HG03521 (cell line): ENCODE measurements around the gene LMOD2.

Experiments
- ATAC-seq: cut with Tn5 transposase; IDR thresholded peaks from one replicate; pipeline ENCODE4 v1.9.1; 2021; ENCODE audit warnings: mild to moderate bottlenecking, moderate library complexity; ENCODE audit not compliant: unreplicated experiment

The LMOD2 gene

GRCh38 chr7:123637878-123638277 is 17.8 kb upstream of the LMOD2 start:
- ATAC-seq, result no peak

- no peak for ATAC-seq
Measured at GRCh38 chr7:123639631-123640030, 16.0 kb upstream of the LMOD2 start.

GRCh38 chr7:123640583-123640982 is 15.1 kb upstream of the LMOD2 start:
- no peak for ATAC-seq

- ATAC-seq, result no peak
Measured at GRCh38 chr7:123641901-123642300, 13.8 kb upstream of the LMOD2 start.

- no peak for ATAC-seq
Measured at GRCh38 chr7:123643495-123644441, 11.9 kb upstream of the LMOD2 start.

GRCh38 chr7:123645516-123645915 is 10.2 kb upstream of the LMOD2 start:
- no peak for ATAC-seq

- no peak for ATAC-seq
Measured at GRCh38 chr7:123647106-123647730, 8.4 kb upstream of the LMOD2 start.

GRCh38 chr7:123649964-123650363 is 5.7 kb upstream of the LMOD2 start:
- ATAC-seq, result no peak

- ATAC-seq, result no peak
Measured at GRCh38 chr7:123650595-123650994, 5.1 kb upstream of the LMOD2 start.

- no peak for ATAC-seq
Measured at GRCh38 chr7:123652406-123652805, 3.3 kb upstream of the LMOD2 start.

- ATAC-seq, result no peak
Measured at GRCh38 chr7:123653162-123653561, 2.5 kb upstream of the LMOD2 start.

GRCh38 chr7:123656544-123657303 is 1.1 kb downstream of the LMOD2 start:
- no peak for ATAC-seq

GRCh38 chr7:123657304-123657685 is 1.6 kb downstream of the LMOD2 start:
- ATAC-seq, result no peak

- ATAC-seq, result no peak
Measured at GRCh38 chr7:123658023-123658422, 2.4 kb downstream of the LMOD2 start.

- ATAC-seq, result no peak
Measured at GRCh38 chr7:123660514-123661354, 5.1 kb downstream of the LMOD2 start.

- ATAC-seq, result no peak
Measured at GRCh38 chr7:123661765-123662164, 6.1 kb downstream of the LMOD2 start.

GRCh38 chr7:123662293-123662692 is 6.6 kb downstream of the LMOD2 start:
- no peak for ATAC-seq

GRCh38 chr7:123662755-123663154 is 7.1 kb downstream of the LMOD2 start:
- no peak for ATAC-seq

GRCh38 chr7:123663200-123663599 is 7.5 kb downstream of the LMOD2 start:
- ATAC-seq, result no peak

GRCh38 chr7:123665157-123665556 is 9.5 kb downstream of the LMOD2 start:
- ATAC-seq, result no peak

GRCh38 chr7:123665896-123666295 is 10.2 kb downstream of the LMOD2 start:
- no peak for ATAC-seq
